GDM1 (cell line): ENCODE results near the gene ADCY2.

ENCODE experiments used
- DNase-seq: peaks from one replicate; lab custom pipeline; 2025; lab: John Stamatoyannopoulos, UW

ADCY2 gene

GRCh38 chr5:7445831-7446230 lies 49.9 kb downstream of the ADCY2 start:
- DNase-seq, result no peak

DNA sequence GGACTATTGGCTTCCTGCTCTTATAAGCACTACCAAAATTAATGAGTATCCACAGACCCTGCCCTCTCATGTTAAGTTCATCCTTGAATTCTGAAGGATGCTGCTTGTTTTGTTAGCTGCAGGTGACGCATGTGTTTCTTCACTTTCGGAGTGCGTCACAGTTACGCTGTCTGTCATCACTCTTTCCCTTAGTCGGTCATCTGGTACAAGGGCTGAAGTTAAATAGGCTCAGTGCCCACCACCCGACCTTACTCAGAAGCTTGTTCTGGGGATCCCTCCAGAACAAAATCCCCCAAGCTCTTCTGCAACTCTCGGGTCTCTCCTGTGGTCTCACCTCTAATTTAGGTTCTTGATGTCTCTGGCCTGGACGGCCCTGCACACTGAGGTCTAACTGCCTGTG lies 51.0 kb downstream of the ADCY2 start:
- no peak for DNase-seq

DNA sequence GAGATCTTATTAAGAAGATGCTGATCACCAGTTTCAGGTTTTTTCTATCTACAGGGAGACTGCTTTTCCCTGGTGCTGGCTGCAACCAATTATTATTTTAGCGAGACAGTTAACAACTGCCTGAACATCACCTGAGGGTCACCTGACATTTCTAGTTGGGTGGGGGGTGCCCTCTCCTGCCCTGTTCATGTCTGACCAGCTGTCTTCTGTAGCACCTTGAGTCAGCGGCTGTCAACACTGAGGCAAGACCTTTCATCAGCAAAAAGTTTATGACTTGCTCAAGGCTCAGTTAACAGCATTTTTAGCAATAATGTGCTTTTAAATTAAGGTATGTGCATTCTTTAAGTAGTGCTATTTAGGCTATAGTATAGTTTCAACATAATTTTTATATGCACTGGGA lies 58.0 kb downstream of the ADCY2 start:
- no peak for DNase-seq

DNA sequence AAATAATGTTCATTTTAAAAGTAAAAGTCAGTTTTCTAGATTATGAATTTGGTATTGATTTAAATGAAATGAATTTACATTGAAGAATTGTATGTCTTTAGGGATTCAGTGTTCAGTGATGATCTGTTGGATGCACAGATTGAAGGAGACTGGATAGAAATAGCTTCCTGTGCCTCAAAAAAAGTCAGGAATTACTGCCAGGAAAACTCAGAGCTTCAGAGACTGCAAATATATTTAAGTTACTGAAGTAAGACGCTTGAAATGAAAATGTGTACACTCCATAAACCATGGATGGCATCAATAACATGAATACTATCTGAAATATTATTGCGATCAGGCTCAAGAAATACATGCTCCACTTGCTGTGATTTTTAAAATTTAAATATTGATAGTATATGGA lies 60.3 kb downstream of the ADCY2 start:
- DNase-seq, result no peak

DNA sequence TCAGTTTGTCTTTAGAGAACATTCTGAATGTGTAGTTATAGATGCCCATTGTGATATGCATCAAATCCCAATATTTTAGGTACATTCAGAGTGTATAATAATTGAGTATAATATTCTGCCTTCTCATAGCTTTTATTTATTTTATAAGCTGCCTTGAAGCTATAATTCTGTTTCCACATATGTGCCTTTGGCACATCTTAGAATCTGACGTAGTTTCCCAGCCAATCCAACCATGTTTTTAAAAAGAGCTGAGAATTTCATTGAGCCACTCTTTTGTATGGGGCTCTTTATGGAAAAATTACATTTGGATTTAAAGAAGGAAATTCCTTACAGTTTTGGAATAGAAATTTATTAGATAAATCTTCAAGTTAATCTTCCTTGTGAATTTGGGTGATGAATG lies 65.4 kb downstream of the ADCY2 start:
- DNase-seq, result no peak

- no peak for DNase-seq
Observed at GRCh38 chr5:7462758-7463157, 66.8 kb downstream of the ADCY2 start.

DNA sequence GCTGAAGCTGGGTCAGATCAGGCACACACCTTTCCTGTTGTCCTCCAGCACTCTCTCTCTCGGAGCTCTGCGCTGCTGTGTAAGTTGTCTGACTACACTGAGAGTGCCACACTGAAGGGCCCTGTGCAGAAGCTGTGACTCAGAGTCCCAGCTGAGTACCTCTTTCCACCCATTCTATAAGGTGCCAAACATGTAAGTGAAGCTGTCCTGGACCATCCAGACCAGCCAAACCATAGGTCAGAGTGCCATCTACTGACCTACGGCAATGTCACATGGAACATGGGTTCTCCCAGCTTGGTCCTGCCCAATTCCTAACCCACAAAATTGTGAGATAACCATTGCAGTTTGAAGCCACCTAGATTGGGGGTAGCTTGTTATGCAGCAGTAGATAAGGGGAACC lies 68.2 kb downstream of the ADCY2 start:
- no peak for DNase-seq

- DNase-seq, result no peak
Observed at GRCh38 chr5:7467179-7467578, 71.2 kb downstream of the ADCY2 start.

DNA sequence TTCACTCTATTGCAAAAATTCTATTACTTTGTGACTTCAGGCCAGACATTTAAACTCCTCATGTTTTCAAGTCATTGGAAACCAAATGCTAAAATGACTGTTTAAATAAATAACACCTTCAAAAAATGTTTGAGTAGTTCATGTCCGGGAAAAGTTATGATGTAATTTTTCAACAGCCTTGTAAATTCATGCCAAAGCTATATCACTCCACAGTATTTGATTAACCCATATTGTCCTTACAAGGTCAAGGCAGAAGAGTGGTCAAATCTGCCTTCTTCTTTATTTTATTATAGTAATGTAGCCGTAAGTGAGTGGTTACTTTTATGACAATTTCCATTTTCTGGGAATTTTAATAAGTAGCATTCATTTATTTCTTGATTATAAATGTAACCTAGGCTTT lies 72.8 kb downstream of the ADCY2 start:
- DNase-seq, result no peak

GRCh38 chr5:7471710-7472109 lies 75.8 kb downstream of the ADCY2 start:
- DNase-seq, result no peak

DNA sequence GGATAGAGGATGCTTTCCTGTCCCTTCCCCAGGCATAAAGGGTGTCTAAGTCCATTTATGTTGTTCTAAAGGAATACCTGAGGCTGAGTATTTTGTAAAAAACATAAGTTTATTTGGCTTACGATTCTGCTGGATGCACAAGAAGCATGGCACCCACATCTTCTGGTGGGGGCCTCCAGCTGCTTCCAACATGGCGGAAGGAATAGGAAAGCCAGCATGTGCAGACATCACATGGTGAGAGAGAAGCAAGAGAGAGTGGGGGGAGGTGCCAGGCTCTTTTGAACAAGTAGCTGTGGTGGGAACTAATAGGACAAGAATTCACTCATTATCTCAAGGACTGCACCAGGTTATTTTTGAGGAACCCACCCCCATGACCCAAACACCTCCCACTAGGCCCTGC lies 77.2 kb downstream of the ADCY2 start:
- DNase-seq, result no peak

DNA sequence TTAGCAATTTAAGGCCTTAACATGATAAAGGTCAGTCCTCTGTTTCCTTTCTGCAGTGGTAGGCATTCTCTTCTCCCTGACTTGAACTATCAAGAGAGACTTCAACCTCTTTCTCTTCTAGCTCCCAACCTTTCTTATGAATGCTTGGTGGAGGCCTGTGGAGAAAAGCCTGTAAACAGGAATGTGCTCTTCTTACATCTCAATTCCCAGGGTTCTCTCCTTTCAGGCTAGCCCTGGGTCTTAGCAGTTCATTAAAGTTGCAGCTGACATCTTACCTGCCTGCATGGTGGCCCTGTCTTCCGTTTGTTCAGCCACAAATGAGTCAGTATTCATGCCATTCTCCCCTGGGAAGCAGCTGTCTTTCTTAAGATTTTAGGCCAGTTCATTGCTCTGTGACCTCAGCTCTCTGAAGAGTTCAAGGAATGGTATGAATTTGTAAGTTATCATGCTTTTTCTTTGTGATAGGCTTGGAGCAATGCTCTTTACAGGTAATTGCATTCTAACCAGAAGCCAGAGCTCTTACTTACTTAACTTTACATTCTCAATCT lies 77.8 kb downstream of the ADCY2 start:
- no peak for DNase-seq

DNA sequence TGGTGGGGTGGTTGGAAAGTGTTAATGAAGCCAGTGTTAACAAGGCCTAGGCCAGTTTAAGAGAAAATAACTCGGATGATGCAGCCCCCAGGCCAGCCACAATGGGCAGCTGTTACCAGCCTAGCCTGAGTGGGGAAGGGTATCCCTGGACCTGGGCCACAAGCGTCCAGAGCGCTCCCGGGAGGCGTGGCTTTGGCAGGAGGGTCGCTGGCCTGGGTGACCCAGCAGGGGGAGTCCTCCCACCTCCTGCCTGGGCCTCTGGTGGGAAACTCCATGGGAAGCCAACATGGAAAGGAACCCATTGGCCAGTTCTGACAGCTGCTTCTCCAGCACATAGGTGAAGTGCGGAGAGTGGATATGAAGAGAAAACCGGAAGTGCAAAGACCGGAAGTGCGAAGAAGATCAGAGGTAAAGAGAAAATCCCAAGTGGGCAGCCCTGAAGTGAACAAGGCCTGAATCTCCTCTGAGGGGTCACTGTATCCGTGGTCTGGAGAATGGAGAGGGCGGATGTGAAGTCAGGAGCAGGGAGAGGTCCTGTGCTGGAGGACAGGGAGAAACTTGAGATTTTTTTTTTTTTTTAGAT lies 79.0 kb downstream of the ADCY2 start:
- DNase-seq, result no peak

- no peak for DNase-seq
Observed at GRCh38 chr5:7478459-7478858, 82.5 kb downstream of the ADCY2 start.

DNA sequence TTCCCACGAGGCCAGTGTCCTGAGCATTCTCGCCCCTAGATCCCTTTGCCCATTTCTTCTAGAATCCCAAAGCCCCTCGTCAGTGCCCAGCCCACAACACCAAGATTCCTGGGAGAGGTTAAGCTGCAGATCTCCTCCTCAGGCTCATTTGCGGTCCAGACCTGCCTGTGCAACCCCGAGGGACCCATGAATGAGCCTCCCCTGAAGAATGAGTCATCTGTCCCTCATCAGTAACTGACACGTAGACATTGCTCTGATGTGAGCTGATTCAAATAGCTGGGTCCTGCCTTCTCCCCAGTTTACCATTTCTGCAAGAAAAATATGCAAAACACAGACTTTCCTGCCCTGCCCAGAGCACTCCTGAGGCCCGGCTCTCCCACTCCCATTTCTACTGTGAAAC lies 92.8 kb downstream of the ADCY2 start:
- DNase-seq, result no peak

- no peak for DNase-seq
Observed at GRCh38 chr5:7492371-7492770, 96.4 kb downstream of the ADCY2 start.

DNA sequence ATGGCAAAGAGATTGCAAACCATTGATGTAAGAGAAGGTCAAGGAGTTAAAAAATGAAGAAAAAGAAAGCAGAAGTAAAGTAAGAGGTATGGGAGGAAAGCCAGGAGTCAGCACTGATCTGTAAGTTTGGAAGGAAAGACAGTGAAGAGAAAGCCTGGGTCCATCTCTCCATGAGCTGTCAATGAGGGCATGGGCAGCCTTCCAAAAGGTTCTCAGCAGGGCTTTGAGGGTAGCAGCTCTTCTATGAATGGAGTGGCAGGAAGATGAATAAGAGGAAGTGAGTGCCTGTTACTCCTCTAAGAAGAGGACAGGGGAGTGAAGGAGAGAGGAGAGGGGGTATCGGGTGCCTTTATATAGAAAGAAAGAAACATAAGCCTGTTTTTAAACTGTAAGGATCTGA lies 97.1 kb downstream of the ADCY2 start:
- no peak for DNase-seq

DNA sequence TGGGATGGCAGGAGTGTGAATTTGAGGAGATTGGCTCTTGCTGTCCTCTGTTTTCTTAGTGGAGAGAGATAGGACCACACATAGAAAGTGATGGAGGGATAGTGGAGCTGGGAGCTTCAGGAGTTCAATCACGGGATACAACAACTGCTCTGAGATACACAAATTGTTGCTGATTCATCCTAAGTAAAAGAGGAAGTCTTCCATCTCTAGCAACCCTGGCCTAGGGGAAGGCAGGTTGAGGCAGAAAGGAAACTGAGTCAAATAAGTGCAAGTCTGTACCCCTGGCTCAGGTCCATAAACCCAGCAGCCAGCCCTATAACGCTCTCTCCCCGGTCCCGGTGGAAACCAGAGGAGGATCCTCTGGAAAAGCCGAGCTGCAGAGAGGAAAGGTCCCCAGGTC lies 97.7 kb downstream of the ADCY2 start:
- DNase-seq, result no peak

- no peak for DNase-seq
Observed at GRCh38 chr5:7494481-7495130, 98.7 kb downstream of the ADCY2 start.

DNA sequence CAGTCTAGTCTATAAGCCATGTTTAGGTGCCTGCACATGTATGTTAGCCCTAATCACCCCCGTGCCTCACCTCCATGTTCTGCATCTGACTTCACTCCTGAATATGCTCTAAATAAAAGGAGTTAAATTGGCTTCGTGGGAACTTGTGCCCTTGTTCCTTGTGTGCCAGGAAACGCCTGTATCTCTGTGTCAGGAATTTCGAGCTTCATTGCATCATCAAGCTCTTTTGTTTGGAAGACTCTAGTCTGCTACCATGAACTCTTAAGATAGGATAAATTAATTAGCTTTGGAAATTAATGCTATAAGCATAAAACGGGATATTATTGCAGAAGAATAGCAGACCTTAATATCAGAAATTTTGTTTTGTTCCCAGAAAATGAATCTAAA lies 99.2 kb downstream of the ADCY2 start:
- no peak for DNase-seq

DNA sequence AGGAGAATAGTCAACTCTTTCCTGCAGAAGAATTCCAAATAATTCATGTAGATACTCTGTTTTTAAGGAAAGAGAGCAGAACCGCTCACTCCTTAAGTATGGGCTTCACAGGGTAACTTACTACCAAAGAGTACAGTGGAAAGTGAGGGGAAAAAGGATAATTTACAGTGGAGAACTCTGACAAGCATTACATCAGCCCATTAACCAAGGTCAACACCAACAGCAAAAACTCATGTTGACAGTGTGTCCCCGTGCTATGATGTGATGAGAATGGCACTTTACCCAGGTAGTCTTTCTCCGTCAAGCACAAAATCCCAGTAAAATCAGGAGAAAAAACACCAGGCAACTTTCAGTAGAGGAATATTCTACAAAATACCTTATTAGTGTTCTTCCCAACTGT lies 104.3 kb downstream of the ADCY2 start:
- no peak for DNase-seq

- DNase-seq, result no peak
Observed at GRCh38 chr5:7501061-7501460, 105.1 kb downstream of the ADCY2 start.

GRCh38 chr5:7503564-7503963 lies 107.6 kb downstream of the ADCY2 start:
- DNase-seq, result no peak

GRCh38 chr5:7515284-7515914 lies 119.5 kb downstream of the ADCY2 start:
- no peak for DNase-seq
